GM18519 (cell line): ENCODE measurements around the gene KCTD12.
A peak's percentile ranks its signal among the peaks of the same experiment; 100 is the strongest.
"Not testable (repeated sequence)": the region's sequence is repeated elsewhere in the genome, so short reads cannot be mapped to it uniquely, and the experiment has no call there.

Experiments
- ATAC-seq: cut with Tn5 transposase; IDR thresholded peaks from one replicate; pipeline ENCODE4 v1.9.1; 2021; ENCODE audit warnings: mild to moderate bottlenecking, moderate library complexity; ENCODE audit not compliant: unreplicated experiment, low FRiP score

The KCTD12 gene

GRCh38 chr13:76886292-76887075 is at the start of gene KCTD12:
Gene KCTD12 (minus strand): TSS chr13:76886405. CDS start chr13:76886148, 257 bp downstream.
- peak; percentile 63 for ATAC-seq

- ATAC-seq, result no peak
Observed at GRCh38 chr13:76934671-76935070, 48.5 kb upstream of the KCTD12 start.

- no peak for ATAC-seq
Observed at GRCh38 chr13:76932076-76932475, 45.9 kb upstream of the KCTD12 start.

- ATAC-seq, result no peak
Observed at GRCh38 chr13:76929851-76930374, 43.7 kb upstream of the KCTD12 start.

GRCh38 chr13:76929320-76929719 is 43.1 kb upstream of the KCTD12 start:
- ATAC-seq, result no peak

- no peak for ATAC-seq
Observed at GRCh38 chr13:76928456-76928855, 42.3 kb upstream of the KCTD12 start.

GRCh38 chr13:76927955-76928354 is 41.8 kb upstream of the KCTD12 start:
- ATAC-seq, result no peak

GRCh38 chr13:76925115-76925514 is 38.9 kb upstream of the KCTD12 start:
- no peak for ATAC-seq

GRCh38 chr13:76921516-76921915 is 35.3 kb upstream of the KCTD12 start:
- no peak for ATAC-seq

- not testable (repeated sequence) for ATAC-seq
Observed at GRCh38 chr13:76917755-76918481, 31.7 kb upstream of the KCTD12 start.

GRCh38 chr13:76917095-76917494 is 30.9 kb upstream of the KCTD12 start:
- no peak for ATAC-seq

- ATAC-seq, result no peak
Observed at GRCh38 chr13:76913898-76914297, 27.7 kb upstream of the KCTD12 start.

- no peak for ATAC-seq
Observed at GRCh38 chr13:76912476-76912875, 26.3 kb upstream of the KCTD12 start.

GRCh38 chr13:76904507-76904906 is 18.3 kb upstream of the KCTD12 start:
- ATAC-seq, result no peak

- ATAC-seq, result peak; percentile 88
Observed at GRCh38 chr13:76903544-76904162, 17.4 kb upstream of the KCTD12 start.

- not testable (repeated sequence) for ATAC-seq
Observed at GRCh38 chr13:76899066-76899465, 12.9 kb upstream of the KCTD12 start.

GRCh38 chr13:76897171-76897570 is 11.0 kb upstream of the KCTD12 start:
- ATAC-seq, result not testable (repeated sequence)

- ATAC-seq, result no peak
Observed at GRCh38 chr13:76894401-76895110, 8.4 kb upstream of the KCTD12 start.

- no peak for ATAC-seq
Observed at GRCh38 chr13:76892488-76892887, 6.3 kb upstream of the KCTD12 start.

- ATAC-seq, result no peak
Observed at GRCh38 chr13:76890021-76890420, 3.8 kb upstream of the KCTD12 start.
